ENCODE data around the gene FAM13A.

The FAM13A gene

GRCh38 chr4:89055157-89056080, 1.6 kb downstream of the FAM13A start:
- H3K4me3 ChIP-seq (ENCODE audit: low read depth, low read length) = peak overlapping the region; percentile 67
- TF ChIP-seq, protein P1, sequence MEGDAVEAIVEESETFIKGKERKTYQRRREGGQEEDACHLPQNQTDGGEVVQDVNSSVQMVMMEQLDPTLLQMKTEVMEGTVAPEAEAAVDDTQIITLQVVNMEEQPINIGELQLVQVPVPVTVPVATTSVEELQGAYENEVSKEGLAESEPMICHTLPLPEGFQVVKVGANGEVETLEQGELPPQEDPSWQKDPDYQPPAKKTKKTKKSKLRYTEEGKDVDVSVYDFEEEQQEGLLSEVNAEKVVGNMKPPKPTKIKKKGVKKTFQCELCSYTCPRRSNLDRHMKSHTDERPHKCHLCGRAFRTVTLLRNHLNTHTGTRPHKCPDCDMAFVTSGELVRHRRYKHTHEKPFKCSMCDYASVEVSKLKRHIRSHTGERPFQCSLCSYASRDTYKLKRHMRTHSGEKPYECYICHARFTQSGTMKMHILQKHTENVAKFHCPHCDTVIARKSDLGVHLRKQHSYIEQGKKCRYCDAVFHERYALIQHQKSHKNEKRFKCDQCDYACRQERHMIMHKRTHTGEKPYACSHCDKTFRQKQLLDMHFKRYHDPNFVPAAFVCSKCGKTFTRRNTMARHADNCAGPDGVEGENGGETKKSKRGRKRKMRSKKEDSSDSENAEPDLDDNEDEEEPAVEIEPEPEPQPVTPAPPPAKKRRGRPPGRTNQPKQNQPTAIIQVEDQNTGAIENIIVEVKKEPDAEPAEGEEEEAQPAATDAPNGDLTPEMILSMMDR (IDR thresholded peaks at IDR 0.05; ENCODE audit: low read depth, low read length) = no peak
- TF ChIP-seq MAX (IDR thresholded peaks at IDR 0.05; ENCODE audit: low read depth, low read length) = no peak
- no peak for TF ChIP-seq MYC (IDR thresholded peaks at IDR 0.05; ENCODE audit: low read depth, low read length)
- TF ChIP-seq POLR2A (IDR thresholded peaks at IDR 0.05; ENCODE audit: extremely low read depth, insufficient read length) = no peak
- no peak for DNase-seq (ENCODE audit: low read depth)

GRCh38 chr4:89054627-89055026, 2.4 kb downstream of the FAM13A start:
- TF ChIP-seq, protein P1 (IDR thresholded peaks at IDR 0.05; ENCODE audit: low read depth, low read length) = no peak
- TF ChIP-seq POLR2A (IDR thresholded peaks at IDR 0.05; ENCODE audit: extremely low read depth, insufficient read length) = no peak
- TF ChIP-seq MAX (IDR thresholded peaks at IDR 0.05; ENCODE audit: low read depth, low read length) = no peak
- no peak for TF ChIP-seq MYC (IDR thresholded peaks at IDR 0.05; ENCODE audit: low read depth, low read length)
- no peak for DNase-seq (ENCODE audit: low read depth)
- no peak overlapping the region for H3K4me3 ChIP-seq (ENCODE audit: low read depth, low read length)

- no peak for DNase-seq (ENCODE audit: low read depth)
- no peak overlapping the region for H3K4me3 ChIP-seq (ENCODE audit: low read depth, low read length)
- TF ChIP-seq MYC (IDR thresholded peaks at IDR 0.05; ENCODE audit: low read depth, low read length) (no peak), MAX (IDR thresholded peaks at IDR 0.05; ENCODE audit: low read depth, low read length) (no peak), POLR2A (IDR thresholded peaks at IDR 0.05; ENCODE audit: extremely low read depth, insufficient read length) (no peak)
- TF ChIP-seq, protein P1 (IDR thresholded peaks at IDR 0.05; ENCODE audit: low read depth, low read length) = no peak
Measured at GRCh38 chr4:89049853-89050252, 7.1 kb downstream of the FAM13A start.

DNA sequence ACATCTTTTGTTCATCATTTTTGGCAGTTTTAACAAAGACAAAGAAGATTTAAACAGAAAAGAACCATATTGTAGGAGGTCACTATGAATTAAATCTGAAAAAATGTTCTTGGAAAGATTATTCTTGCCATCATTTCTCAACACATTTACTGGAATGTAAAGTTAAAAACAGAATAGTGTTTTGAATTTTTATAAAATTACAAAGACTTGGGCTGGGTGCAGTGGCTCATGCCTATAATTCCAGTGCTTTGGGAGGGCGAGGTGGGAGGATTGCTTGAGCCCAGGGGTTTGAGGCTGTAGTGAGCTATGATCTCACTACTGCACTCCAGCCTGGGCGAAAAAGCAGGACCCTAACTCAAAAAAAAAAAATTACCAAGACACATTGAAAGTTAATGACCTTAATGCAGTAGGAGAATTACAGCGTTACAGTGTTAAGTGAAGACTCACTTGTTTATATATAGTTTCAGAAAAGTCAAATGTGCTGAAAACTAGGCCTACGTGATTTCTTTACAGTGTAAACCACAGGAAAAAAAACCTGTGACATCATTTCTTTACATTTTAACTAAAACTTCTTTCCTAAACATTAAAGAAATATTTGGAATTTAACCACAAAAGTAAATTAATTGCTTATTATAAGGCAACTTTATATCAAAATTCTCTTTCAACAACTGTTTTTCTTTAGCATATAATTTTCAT, 7.9 kb downstream of the FAM13A start:
- no peak overlapping the region for H3K4me3 ChIP-seq (ENCODE audit: low read depth, low read length)
- DNase-seq (ENCODE audit: low read depth) = no peak
- TF ChIP-seq MYC (IDR thresholded peaks at IDR 0.05; ENCODE audit: low read depth, low read length) (no peak), MAX (IDR thresholded peaks at IDR 0.05; ENCODE audit: low read depth, low read length) (no peak), POLR2A (IDR thresholded peaks at IDR 0.05; ENCODE audit: extremely low read depth, insufficient read length) (no peak)
- TF ChIP-seq, protein P1 (IDR thresholded peaks at IDR 0.05; ENCODE audit: low read depth, low read length) = no peak

GRCh38 chr4:89044147-89044900, 12.7 kb downstream of the FAM13A start:
- no peak for DNase-seq (ENCODE audit: low read depth)
- H3K4me3 ChIP-seq (ENCODE audit: low read depth, low read length) = no peak overlapping the region
- TF ChIP-seq MYC (IDR thresholded peaks at IDR 0.05; ENCODE audit: low read depth, low read length) (no peak), POLR2A (IDR thresholded peaks at IDR 0.05; ENCODE audit: extremely low read depth, insufficient read length) (no peak), MAX (IDR thresholded peaks at IDR 0.05; ENCODE audit: low read depth, low read length) (no peak)
- TF ChIP-seq, protein P1 (IDR thresholded peaks at IDR 0.05; ENCODE audit: low read depth, low read length) = no peak
